HG03064 (cell line): Measurements from ENCODE around the gene SH2D2A.

Source experiments
- ATAC-seq: cut with Tn5 transposase; IDR thresholded peaks from one replicate; pipeline ENCODE4 v1.9.1; 2021; ENCODE audit warnings: low read depth; ENCODE audit not compliant: unreplicated experiment

The SH2D2A gene

GRCh38 chr1:156848461-156849150 is 32.0 kb upstream of the SH2D2A start:
- no peak for ATAC-seq

- no peak for ATAC-seq
Measured at GRCh38 chr1:156847591-156848460, 31.2 kb upstream of the SH2D2A start.

GRCh38 chr1:156846643-156847042 is 30.0 kb upstream of the SH2D2A start:
- ATAC-seq, result no peak

GRCh38 chr1:156845953-156846545 is 29.4 kb upstream of the SH2D2A start:
- ATAC-seq, result no peak

GRCh38 chr1:156845055-156845952 is 28.7 kb upstream of the SH2D2A start:
- ATAC-seq, result no peak

GRCh38 chr1:156844638-156845037 is 28.0 kb upstream of the SH2D2A start:
- no peak for ATAC-seq

- no peak for ATAC-seq
Measured at GRCh38 chr1:156844102-156844501, 27.5 kb upstream of the SH2D2A start.

GRCh38 chr1:156842618-156843300 is 26.1 kb upstream of the SH2D2A start:
- ATAC-seq, result no peak

GRCh38 chr1:156841295-156841855 is 24.7 kb upstream of the SH2D2A start:
- ATAC-seq, result no peak

- ATAC-seq, result no peak
Measured at GRCh38 chr1:156840898-156841279, 24.2 kb upstream of the SH2D2A start.

GRCh38 chr1:156840186-156840897 is 23.7 kb upstream of the SH2D2A start:
- no peak for ATAC-seq

GRCh38 chr1:156839426-156840109 is 22.9 kb upstream of the SH2D2A start:
- ATAC-seq, result no peak

GRCh38 chr1:156838972-156839371 is 22.3 kb upstream of the SH2D2A start:
- no peak for ATAC-seq

GRCh38 chr1:156836892-156837291 is 20.2 kb upstream of the SH2D2A start:
- no peak for ATAC-seq

- no peak for ATAC-seq
Measured at GRCh38 chr1:156836041-156836654, 19.5 kb upstream of the SH2D2A start.

- ATAC-seq, result no peak
Measured at GRCh38 chr1:156834322-156834721, 17.7 kb upstream of the SH2D2A start.

GRCh38 chr1:156833603-156834002 is 17.0 kb upstream of the SH2D2A start:
- no peak for ATAC-seq

GRCh38 chr1:156832434-156832833 is 15.8 kb upstream of the SH2D2A start:
- no peak for ATAC-seq
